CMK (cell line): Measurements from ENCODE around the gene TRPM4.

Experiments
- DNase-seq: peaks from one replicate; pipeline ENCODE4 v3.0.0-alpha.2; 2010; ENCODE audit warnings: low read depth

Gene TRPM4

DNA sequence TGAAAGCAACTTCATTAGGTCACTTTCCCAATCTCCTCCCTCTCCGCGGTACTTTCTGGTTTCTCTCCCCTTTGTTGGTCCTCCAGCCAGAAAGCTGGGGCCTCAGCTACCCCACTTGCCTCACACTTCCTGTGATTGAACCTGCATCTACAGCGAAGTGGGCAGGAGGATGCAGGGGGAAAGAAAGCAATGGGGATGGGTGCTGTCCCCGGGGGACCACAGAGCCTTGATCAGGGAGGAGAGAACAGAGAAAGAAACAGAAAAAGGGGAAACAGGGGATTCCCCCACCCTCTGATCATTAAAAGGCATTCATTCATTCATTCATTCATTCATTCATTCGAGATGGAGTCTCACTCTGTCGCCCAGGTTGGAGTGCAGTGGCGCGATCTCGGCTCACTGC lies 74.2 kb downstream of the TRPM4 start:
- DNase-seq, result no peak

DNA sequence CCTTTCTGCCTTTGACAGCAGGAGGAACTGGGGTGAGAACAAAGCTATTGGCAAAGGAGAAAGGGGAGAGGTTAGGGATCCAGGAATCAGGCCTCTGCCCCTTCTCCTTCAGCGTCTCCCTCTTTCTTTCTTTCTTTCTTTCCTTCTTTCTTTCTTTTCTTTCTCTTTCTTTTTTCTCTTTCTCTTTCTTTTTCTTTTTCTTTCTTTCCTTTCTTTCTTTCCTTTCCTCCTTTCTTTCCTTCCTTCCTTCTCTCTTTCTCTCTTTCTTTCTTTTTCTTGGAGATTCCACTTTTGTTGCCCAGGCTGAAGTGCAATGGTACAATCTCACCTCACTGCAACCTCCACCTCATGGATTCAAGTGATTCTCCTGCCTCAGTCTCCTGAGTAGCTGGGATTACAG lies 75.6 kb downstream of the TRPM4 start:
- no peak for DNase-seq

DNA sequence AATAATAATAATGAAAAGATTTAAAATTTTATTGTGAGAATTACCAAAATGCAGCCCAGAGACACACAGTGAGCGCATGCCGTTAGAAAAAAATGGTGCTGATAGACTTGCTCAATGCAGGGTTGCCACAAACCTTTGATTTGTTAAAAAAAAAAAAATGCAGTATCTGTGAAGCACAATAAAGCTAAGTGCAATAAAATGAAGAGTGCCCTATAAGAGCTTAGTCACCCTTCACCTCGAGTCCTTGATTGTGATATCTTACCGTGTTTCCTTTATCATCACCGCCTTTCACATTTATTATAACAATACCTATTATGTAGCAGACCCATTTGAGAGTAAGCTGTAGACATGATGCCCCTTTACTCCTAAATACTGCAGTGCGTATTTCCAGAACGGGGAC lies 84.2 kb downstream of the TRPM4 start:
- DNase-seq, result no peak

DNA sequence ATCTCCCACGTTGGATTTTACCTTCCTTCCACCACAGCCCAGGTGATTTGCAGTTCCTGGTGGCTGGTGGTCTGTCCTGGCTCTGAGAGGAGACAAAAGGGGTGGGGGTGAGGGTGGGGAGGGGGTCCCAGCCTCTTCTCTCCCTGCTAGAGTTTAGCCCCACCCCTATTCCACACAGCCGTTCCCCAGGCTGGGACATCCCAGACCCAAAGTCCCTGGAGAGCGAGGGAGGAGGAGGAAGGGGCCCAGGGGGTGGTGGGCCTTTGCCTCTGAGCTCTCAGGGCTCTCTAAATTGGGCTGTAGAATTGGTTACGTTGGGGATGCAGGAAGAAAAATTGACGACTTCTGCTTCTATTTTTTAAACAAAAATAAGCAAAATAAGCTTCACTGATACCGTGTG lies 85.5 kb downstream of the TRPM4 start:
- no peak for DNase-seq

DNA sequence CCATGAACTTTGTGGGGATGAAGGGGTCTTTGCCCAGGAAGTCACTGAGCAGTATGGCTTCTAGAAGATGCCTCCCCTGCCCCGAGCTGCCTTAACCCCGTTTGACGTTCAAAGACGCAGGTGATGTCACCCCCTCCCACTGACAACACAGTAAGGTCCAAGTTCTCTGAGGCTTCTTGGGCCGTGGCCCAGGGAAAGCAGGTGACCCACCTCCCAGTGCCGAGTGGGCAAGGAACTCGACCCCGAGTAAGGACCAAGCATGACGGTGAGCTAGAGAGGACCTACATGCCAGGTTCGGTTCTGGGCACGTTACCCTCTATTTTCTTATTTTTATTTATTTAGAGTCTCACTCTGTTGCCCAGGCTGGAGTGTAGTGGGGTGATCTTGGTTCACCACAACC lies 86.1 kb downstream of the TRPM4 start:
- DNase-seq, result no peak

DNA sequence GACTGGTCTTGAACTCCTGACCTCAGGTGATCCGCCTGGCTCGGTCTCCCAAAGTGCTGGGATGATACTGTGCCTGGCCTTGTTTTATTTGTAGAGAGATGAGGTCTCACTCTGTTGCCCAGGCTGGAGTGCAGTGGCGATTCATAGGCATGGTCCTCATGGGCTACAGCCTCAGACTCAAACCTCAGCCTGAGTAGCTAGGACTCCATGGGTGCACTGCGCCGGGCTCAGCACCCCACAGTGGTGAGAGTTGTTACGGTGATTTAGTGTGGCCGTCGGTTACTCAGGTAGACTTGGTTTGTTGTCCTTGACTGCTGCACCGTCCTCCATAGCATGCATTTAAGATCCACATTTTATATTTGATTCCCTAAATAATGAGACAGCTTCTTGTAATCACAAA lies 86.7 kb downstream of the TRPM4 start:
- DNase-seq, result no peak

DNA sequence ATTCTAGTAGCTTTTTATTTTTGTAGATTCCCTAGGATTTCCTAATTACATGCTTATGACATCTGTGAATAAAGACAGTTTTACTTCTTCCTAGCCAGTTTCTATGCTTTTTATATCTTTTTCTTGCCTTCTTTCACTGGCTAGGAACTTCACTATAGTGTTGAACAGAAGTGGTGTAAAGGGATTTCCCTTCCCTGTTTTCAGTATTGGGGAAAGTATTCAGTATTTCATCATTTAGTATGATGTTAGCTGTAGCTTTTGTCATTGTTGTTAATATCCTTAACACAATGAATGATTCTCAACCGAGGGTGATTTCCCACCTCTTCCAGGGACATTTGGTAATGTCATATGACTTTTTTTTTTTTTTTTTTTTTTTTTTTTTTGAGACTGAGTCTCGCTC lies 90.1 kb downstream of the TRPM4 start:
- no peak for DNase-seq

DNA sequence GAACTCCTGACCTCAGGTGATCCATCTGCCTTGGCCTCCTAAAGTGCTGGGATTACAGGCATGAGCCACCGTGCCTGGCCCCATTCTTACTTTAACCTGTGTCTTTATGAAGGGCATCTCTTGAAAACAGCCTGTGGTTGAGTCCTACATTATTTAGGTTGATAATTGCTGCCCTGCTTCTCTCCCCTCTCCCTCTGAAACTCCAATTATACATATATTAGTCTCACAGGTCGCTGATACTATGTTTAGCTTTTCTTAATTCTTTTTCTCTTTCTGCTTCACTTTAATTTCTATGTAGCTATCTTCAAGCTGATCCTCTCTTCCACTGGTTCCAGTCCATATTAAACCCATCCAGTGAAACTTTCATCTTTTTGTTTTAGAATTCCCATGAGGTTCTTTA lies 92.3 kb downstream of the TRPM4 start:
- no peak for DNase-seq

DNA sequence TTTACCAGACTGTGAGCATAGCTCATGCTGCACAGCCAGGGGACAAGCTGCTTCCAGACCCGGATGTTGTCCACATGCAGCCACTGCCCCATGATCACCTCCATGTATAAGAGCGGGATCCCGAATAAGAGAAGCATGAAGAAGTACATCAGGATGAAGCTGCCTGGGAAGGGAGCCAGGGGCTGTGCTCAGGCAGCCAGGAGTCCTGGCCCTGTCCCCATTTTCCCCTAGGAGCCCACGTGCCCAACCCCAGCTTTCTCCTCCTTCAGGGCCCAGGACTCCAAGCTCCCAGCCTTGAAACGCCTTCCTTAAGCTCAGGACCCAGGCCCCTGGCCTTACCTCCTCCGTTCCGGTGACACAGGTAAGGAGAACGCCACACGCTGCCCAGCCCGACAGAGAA lies 98.1 kb downstream of the TRPM4 start:
- DNase-seq, result no peak

DNA sequence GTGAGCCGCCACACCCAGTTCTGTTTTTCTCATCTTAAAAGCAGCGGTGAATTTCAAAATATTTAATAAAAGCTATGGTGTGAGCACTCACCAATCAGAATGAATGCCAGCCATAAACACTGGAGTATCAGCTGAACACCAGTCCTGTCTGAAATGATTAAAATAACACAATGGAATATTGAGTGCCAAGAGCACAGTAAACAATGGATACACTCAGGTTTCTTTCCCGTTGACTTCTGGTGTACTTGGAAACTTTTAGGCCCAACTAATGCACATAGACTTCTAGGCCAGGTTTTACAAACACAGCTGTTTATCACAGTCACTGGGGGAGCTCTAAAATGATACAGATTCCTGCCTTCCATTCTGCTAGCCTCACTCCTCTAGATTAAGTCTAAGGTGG lies 99.1 kb downstream of the TRPM4 start:
- DNase-seq, result no peak
